HG03354 (cell line): Measurements from ENCODE around the gene GABRD.

Experiments used
- ATAC-seq: cut with Tn5 transposase; IDR thresholded peaks from one replicate; pipeline ENCODE4 v1.9.1; 2021; ENCODE audit warnings: mild to moderate bottlenecking; ENCODE audit not compliant: unreplicated experiment, poor library complexity, severe bottlenecking

GABRD gene

DNA sequence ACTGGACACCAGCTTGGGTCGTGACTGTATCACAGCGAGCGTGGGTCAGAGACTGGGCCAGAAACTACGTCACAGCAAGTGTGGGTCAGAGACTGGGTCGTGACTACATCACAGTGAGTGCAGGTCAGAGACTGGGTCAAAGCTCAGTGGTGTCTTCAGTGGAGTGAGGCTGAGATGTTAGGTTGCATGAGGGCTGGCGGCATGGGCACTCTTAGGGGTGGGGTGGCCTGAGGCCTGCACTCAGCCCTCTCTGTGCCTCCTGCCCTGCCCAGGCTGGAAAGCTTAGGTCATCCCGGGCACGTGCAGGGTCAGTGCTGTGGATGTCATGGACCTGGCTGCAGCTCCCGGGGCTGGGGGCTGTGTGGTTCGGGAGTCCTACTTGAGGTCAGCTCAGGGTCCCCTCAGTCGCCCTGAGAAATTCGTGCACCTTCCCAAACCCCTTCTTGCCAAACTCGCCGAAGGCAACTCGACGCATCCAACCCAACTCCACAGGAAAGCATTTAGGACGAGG, 34.5 kb upstream of the GABRD start:
- no peak for ATAC-seq

DNA sequence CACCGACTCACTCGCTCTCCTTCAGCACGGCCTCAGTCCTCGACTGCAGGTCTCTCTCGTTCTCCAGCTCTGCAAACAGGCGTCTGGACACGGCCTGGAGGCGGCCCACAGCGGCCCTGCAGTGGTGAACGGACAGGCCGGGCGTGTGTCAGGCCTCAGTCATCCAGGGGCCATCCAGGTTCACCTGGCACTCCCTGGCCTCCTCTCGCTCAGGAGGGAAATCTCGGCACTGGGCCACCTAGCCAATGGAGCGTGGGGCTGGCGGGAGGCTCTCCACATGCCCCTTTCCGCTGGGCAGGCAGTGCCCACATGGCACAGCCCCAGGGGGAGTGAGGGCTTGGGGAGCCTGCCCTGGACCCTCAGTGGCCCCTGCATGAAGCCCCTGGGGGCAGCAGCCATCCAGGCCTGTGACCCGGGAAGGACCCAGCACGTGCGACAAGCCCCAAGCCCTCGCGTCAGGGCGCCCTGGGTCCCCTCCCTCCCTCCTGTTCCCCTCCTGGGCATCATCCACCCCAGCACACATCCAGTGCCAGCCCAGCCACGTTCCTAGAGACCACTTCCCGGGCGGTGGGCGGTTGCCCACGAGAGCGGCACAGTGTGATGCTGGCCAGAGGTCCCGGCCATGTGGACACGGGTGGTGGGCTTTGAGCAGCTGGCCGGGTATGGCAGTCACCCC, 33.6 kb upstream of the GABRD start:
- ATAC-seq, result no peak

DNA sequence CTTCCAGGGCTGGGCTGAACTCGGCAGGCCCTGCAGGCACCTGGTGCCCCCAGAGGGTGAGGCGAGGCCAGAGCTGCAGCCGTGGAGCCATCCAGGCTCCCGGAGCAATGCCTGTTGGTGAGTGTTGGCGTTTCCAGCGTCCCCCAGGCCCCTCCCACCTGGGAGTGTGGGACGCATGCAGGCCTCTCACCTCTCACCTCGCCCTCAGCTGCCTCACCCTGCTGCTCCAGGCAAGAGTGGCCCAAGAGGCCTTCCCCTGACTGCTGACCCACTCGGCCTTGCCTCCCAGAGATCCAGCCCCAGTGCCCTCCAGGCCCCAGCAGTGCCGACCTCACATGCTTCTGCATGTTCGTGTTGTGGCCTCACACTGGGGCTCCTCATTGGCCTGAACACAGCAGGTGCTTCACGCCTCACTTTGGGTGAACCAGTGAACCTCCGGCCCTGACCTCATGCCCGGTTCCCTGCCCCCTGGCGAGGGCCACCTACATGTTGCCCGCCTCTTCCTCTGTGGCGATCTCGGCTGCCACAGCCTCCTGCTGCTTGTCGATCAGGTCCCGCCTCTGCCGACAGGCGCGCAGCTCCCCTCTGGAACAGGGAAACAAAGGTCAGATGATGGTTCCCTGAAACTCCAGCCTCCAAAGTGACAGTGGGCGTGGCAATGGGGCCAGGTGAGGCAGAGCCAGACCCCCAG, 32.5 kb upstream of the GABRD start:
- no peak for ATAC-seq

DNA sequence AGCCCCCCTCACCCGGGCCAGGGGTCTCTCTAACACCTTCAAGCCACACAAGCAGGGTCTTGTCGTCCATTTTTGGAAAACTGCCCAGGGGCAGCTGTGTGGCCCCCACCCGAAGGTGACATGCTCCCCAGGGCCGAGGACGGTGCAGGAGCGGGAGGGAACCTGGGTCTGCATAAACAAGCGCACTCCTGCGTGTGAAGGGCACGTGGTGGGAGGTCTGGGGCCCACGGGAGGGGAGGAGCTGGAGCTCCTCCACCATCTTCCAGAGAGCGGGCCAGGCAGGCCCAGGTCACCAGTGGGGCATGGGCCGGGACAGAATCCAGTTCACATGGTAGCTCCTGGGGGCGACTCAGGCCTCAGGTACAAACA, 32.0 kb upstream of the GABRD start:
- ATAC-seq, result no peak

DNA sequence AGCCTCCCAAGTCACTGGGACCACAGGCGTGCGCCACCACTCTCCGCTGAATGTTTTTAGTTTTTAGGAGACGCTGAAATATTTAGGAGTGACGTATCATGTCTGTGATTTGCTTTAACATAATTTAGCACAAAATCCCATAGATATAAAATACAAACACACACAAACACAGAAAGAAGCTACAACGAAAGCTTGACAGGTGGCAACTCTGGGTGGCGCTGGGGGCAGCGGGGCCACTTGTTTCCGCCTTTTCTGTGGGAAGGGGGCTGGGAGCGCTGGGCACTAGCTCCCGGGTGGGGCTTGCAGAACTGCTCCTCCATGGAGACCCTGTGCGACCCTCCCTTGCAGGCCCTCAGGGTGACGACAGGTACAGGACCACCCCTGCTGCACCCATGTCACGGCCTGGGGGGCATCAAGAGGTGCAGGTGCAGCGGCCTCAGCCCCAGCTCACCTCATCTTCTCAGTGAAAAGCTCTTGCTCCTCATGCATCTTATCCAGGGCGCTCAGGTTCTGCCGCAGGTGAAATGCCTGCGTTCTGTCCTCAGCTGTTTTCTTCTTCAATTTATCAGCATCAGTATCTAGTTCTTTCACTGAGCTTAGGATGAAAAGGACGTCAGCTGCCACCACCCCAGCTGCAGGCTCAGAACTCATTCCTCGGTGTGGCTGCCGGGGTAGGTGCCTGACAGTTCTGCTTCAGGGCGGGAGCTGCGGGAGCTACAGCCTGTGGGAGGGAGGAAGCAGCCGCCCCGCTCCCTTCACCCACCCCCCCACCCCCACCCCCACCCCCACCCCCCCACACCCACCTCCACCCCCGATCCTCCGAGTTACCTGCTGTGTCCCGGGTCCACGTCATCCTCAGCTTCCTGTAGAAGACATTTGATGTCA, 30.8 kb upstream of the GABRD start:
- ATAC-seq, result no peak

DNA sequence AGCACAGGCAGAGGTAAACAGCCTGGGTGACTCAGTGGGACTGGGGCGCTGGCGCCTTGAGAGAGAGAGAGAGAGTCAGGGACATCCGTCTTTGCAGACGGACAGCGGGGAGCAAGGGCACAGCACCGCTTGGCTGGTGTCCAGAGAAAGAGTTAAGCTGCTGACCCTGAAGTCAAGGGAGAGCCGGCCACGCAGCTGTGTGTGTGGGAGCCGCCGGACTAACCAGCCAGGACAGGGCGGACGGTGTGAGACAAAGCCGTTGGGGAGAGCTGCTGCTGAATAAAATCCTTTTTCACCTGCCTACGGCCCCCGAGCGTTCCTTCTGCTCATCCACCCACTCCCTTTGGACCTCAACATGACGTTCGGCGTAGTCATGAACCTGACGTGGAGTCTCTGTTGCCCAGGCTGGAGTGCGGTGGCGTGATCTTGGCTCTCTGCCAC, 30.0 kb upstream of the GABRD start:
- no peak for ATAC-seq

DNA sequence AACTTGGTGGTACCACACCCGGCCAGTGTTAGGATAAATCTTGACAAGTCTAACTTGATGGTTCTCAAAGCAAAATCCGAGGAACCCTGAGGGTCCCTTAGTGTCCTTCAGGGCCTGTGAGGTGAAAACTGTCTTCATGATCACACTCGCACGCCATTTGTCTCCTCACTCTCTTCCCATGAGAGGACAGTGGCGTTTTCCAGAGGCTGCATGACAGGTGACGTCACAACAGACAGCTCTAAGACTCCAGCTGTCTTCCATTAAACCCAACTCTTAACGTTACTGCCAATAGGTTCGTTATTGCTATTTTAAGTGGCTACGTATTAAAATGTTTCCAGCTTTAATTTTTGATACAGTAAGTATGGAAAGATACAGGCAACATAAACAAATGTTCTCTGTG, 29.4 kb upstream of the GABRD start:
- no peak for ATAC-seq

DNA sequence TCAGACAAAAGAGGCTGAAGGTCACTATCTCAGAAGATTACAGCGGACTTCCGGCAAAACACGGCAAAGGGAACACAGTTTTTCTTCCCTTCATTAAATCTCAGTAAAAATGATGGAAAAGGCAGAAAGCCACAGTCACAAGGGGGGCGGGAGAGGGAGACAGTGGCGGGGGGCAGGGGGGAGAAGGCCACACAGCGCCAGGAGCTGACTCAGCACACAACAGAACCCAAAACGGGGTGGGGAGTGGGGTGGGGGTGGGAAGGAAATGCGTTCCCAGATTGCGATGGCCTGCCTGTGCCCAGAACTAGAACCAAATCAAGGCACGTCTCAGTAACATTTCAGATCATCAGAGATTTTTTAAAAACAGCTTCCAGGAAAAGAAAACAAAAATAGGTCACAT, 28.9 kb upstream of the GABRD start:
- no peak for ATAC-seq

DNA sequence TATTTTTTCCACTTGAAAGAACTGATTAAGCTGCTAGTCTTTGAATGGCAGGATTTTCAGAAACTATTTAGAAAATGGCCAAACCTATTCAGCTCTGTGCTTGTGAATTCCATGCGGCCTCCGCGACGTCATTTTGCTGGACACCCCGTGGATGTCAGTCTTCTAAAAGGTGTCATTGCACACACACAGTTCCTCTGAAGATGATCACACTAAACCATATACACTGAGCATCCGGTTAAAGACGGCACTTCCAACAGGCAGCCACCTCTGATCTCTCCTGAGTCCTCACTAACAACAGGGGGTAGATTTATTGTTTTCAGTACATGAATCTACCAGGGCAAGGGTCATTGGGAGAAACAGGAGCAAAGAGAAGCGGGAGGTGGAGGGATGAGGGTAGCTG, 24.6 kb upstream of the GABRD start:
- ATAC-seq, result no peak

DNA sequence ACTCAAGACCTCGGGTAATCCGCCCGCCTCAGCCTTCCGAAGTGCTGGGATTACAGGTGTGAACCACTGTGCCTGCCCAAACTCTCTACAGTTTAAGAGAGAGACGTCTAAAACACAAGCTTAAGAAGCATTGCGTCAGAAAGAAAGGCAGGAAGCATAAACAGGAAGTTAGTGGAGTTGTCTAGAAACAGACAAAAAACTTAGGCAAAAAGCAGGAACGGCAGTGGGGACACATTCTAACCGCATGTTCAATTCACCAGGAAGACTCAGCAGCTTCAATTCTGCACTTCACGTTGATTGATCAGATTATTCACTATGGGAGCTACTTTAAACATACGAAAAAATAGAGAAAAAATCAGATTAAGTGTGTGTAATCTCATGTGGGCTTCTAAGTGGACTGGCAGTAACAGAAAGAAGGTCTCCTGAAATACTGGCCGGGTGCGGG, 22.9 kb upstream of the GABRD start:
- no peak for ATAC-seq

DNA sequence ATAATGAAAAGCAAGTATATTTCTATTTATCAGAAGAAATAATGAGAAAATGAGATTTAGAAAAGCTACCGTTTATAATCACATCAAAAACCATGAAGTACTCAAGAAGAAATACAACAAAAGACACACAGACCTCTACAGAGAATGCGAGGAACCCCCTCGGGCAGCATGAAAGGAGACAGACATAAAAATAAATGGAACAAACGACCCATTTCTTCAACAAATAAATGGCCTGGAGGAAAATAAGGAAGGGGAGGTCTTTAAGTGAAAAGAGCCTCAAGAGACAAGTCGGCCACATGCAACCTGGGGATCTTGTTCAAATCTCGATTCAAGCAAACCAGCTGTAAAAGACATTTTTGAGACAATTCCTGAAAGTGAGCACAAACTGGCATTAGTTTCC, 21.6 kb upstream of the GABRD start:
- no peak for ATAC-seq

DNA sequence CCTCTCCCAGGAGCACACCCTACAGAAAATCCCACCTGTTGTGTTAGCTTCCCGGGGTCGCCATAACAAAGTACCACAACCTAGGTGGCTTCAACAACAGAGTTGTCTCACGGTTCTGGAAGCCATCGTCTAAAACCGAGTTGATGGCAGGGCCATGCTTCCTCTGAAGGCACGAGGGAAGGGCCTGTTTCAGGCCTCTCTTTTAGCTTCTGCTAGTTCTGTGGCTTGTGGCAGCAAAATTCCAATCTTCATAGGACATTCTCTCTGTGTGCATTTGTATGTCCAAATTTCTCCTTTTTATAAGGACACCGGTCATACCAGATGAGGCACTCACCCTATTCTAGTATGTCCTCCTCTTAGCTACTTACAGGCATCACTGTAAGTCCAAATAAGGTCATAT, 18.7 kb upstream of the GABRD start:
- no peak for ATAC-seq

DNA sequence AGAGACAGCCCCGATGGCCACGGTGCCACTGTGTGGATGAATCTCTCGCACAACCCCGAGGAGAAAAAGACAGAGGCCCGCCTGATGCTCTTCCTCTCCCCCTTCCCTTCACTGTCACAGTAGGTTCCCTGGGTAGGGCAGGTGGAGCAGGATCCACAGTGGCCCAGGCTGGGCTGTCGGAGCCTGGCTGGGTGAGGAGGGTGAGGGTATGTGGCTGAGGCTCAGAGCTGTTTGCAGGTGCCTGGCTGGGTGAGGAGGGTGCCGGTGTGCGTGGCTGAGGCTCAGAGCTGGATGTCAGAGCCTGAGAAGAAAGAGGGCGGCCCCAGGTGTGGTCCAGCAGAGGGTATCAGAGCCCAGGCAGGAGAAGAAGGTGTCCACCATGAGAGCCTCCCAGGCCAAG, 18.3 kb upstream of the GABRD start:
- ATAC-seq, result no peak

DNA sequence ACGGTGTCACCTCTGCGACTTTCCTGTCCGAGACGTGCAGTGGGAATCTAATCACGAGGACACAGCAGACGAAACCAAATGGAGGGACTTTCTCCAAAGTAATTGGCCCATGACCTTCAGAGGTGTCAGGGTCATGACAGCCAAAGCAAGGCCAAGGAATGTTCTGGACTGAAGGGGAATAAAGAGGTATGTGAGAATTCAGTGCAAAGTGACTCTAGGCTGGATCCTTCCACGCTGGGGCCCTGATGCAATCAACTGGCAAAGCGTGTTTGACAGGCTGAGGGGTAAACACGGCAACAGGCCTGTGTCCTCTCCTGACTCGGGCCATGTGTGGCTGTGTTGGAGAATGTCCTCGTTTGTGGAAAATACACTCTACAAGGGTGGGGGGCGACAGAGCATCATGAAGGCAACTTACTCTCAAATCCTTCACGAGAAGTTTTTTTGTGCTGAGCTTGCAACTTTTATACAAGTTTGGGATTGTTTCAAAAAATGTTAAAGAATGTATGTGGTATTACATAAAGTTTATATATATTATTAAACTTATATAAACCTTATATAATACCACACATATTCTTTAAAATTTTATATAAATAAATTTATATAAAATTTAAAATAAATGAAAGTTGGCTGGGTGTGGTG, 17.3 kb upstream of the GABRD start:
- ATAC-seq, result no peak

DNA sequence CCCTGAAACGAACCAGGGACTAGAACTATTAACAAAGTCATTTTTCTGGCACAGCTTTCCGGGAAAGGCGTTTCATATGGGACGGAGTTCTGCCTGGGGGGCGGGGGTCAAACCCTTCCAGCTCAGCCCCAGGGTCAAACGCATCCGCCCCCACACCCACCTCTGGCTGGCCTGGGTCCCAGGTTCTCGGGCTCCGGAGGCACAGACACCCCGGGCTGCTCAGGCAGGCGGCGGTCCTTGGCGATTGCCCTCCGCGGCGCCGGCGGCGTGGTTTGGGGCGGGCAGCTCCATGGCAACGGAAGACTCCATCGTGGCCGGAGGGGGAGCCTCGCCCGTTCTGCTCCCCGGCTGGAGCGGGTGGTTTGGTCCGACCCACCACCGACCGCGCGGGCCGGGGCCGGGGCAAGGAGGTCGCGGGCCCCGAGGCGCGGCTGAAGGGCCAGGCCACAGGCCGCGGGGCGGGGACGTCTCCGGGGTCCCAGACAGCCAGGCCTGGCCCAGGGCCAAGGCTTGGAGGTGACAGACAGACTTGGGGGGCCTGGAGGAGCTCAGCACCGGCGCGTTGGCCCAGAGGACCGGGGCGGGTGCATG, 15.5 kb upstream of the GABRD start, which contains the start of gene CFAP74:
Gene CFAP74 (minus strand): TSS at position 246 of the 591 bp plus-strand sequence. CDS start 12,830 bp downstream, outside the sequence.
- no peak for ATAC-seq

DNA sequence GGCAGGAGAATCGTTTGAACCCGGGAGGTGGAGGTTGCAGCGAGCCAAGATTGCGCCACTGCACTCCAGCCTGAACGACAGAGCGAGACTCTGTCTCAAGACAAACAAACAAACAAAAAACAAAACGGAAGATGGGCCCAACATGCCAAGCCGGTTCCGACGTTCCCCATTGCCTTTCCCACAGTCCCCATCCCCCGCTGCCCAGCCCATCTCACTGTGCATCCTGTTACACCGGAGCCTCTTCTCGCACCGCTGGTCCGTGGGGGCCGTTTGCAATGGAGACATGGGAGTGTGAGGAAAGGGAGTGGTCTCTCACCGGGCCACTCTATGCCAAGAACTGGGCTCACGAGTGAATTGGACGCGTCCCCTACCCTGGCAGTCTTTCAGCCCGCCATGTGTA, 14.3 kb upstream of the GABRD start:
- no peak for ATAC-seq

DNA sequence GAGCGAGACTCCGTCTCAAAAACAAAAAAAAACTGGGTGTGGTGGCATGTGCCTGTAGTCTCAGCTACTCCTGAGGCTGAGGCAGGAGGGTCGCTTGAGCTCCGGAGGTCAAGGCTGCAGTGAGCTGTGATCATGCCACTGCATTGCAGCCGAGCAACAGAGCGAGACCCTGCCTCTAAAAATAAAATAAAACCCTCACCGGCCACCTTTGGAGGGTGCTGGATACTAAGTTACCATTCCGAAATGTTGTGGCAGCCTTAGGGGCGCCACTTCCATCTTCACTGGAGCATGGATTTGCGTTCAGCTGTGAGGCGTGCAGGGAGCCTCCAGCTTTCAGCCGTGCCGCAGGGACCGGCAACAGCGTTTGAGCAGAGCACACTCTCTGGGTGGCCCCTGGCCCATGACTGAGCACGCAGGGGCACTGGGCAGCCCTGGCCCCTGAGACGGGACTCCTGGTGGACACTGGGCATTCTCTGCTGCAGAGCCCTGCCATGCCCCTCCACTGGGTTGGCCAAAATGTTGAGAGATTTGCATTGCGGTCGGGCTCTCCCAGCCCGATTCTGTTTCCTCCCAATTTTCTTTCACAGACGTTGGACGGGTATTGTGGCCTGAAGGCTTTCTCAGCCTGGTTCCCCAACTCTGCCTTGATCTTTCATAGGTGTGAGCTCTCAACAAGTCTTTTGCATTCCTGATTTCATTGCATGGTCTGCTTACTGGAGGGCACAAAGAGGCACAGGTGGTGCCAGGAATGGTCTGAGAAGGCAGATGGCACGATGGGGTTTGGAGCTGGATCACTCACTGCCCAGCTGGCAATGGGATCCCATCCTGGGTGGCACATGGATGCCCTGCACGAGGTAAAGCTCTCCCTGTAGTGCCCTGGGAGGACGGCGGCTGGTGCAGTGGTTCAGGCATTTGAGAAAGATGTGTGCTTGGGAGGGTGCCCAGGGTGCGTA, 9.8 kb upstream of the GABRD start:
- ATAC-seq, result no peak

DNA sequence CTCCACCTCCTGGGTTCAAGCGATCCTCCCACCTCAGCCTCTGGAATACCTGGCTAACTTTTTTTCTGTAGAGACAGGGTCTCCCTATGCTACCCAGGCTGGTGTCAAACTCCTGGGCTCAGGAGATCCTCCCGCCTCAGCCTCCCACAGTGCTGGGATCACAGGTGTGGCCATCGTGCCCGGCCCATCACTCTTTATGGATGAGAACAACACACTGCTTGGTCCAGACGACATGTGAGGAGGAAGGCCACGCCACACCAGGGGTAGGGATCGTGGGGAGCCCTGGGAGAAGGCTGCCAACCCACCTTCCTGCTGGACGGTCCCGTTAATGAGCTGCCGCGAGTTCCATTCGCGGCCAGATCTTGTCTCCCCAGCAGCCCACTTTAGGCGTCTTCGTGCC, 5.0 kb upstream of the GABRD start:
- ATAC-seq, result no peak
